Measurements from ENCODE around the gene ASIC4. TPM values are rescaled to one million over a fixed set of nuclear protein-coding genes. Genes with fewer than 3 reads are reported as not detected.

ASIC4 gene
- total RNA-seq, 1 experiment from 2014 or later, result not detected

DNA sequence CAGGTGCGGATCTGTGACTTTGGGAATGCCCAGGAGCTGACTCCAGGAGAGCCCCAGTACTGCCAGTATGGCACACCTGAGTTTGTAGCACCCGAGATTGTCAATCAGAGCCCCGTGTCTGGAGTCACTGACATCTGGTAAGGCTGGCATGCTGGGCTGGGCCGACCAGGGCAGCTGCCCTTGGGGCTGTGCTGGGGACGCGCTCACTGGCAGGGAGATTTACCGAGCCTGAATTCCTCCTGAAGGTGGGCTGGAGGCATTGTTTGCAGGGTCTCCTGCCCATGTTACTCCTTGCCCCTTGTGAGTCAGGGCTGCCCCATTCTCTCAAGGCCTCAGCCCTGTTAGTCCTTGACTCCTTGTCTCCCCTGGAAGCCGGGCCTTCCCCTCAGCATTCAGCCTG, 34.3 kb upstream of the ASIC4 start:
- peaks cover 18% of the 10 kb centered on the region for H3K36me3 Mint-ChIP-seq (ENCODE audit: insufficient read depth, unreplicated experiment)
- no peak overlapping the region for H3K27ac Mint-ChIP-seq (ENCODE audit: low read depth, unreplicated experiment)
- intact Hi-C loops (cut with micrococcal nuclease), result no loop called here
- H3K9me3 Mint-ChIP-seq (ENCODE audit: unreplicated experiment), result no peaks in the 10 kb centered on the region
- ChIA-PET CTCF (interaction anchor here (1.1 kb wide), 1 partner anchor 41 kb away, joined by 4 read pairs; no protein-coding TSS in a partner anchor), POLR2A (interaction anchor here (0.6 to 0.7 kb wide), 2 partner anchors 15 to 256 kb away, joined by 3 to 4 read pairs; no protein-coding TSS in a partner anchor)
- H3K4me3 Mint-ChIP-seq (ENCODE audit: unreplicated experiment), result no peak overlapping the region
- no TSS peak for BruUV-seq (replicated peaks)
- DNase-seq (ENCODE audit: unreplicated experiment), result no peak
- TF ChIP-seq CTCF (IDR thresholded peaks at IDR 0.05; ENCODE audit: unreplicated experiment), result no peak
- H3K27me3 Mint-ChIP-seq (ENCODE audit: insufficient read depth, unreplicated experiment), result no peaks in the 10 kb centered on the region
- no peaks in the 10 kb centered on the region for H3K4me1 Mint-ChIP-seq (ENCODE audit: insufficient read depth, unreplicated experiment)

DNA sequence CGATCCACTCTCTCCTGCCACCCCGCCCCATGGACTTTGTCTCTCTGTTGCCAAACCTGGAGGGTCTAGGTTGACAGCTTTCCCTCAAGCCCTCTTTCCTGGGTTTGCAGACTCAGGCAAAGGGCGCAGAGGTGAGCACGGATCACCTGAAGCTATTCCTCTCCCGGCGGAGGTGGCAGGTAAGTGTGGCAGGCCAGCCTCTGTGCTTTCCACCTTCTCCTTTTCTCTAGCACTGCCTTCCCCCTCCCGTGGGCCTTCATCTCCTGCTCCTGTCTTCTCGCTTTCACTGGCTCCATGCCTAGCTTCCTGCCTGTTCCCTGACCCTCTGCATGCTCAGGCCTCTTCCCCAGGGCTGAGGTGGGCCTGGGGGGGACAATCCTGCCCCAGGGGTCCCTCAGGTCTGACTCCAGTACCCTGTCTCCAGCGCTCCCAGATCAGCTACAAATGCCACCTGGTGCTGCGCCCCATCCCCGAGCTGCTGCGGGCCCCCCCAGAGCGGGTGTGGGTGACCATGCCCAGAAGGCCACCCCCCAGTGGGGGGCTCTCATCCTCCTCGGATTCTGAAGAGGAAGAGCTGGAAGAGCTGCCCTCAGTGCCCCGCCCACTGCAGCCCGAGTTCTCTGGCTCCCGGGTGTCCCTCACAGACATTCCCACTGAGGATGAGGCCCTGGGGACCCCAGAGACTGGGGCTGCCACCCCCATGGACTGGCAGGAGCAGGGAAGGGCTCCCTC, 31.4 kb upstream of the ASIC4 start:
- H3K36me3 Mint-ChIP-seq (ENCODE audit: insufficient read depth, unreplicated experiment), result peaks cover 10% of the 10 kb centered on the region
- H3K27ac Mint-ChIP-seq (ENCODE audit: low read depth, unreplicated experiment), result no peak overlapping the region
- H3K4me3 Mint-ChIP-seq (ENCODE audit: unreplicated experiment), result no peak overlapping the region
- no TSS peak for BruUV-seq (replicated peaks)
- DNase-seq (ENCODE audit: unreplicated experiment), result no peak
- CTCF ChIA-PET, result interaction anchor here (0.6 to 2.0 kb wide), 4 partner anchors 12 to 81 kb away, joined by 3 to 8 read pairs (median 4); a partner anchor contains a TSS
- TF ChIP-seq CTCF (IDR thresholded peaks at IDR 0.05; ENCODE audit: unreplicated experiment), result no peak
- POLR2A ChIA-PET, result interaction anchor here (0.6 to 1.4 kb wide), 2 partner anchors 16 to 201 kb away, joined by 4 read pairs; partner anchors contain the start of gene GMPPA
- H3K9me3 Mint-ChIP-seq (ENCODE audit: unreplicated experiment), result no peaks in the 10 kb centered on the region
- H3K4me1 Mint-ChIP-seq (ENCODE audit: insufficient read depth, unreplicated experiment), result no peaks in the 10 kb centered on the region
- intact Hi-C loops (cut with micrococcal nuclease), result no loop called here
- H3K27me3 Mint-ChIP-seq (ENCODE audit: insufficient read depth, unreplicated experiment), result no peaks in the 10 kb centered on the region

DNA sequence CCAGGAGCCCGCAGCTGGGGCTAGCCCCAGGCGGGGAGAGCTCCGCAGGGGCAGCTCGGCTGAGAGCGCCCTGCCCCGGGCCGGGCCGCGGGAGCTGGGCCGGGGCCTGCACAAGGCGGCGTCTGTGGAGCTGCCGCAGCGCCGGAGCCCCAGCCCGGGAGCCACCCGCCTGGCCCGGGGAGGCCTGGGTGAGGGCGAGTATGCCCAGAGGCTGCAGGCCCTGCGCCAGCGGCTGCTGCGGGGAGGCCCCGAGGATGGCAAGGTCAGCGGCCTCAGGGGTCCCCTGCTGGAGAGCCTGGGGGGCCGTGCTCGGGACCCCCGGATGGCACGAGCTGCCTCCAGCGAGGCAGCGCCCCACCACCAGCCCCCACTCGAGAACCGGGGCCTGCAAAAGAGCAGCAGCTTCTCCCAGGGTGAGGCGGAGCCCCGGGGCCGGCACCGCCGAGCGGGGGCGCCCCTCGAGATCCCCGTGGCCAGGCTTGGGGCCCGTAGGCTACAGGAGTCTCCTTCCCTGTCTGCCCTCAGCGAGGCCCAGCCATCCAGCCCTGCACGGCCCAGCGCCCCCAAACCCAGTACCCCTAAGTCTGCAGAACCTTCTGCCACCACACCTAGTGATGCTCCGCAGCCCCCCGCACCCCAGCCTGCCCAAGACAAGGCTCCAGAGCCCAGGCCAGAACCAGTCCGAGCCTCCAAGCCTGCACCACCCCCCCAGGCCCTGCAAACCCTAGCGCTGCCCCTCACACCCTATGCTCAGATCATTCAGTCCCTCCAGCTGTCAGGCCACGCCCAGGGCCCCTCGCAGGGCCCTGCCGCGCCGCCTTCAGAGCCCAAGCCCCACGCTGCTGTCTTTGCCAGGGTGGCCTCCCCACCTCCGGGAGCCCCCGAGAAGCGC, 30.6 kb upstream of the ASIC4 start:
- Mint-ChIP-seq H3K27me3 (ENCODE audit: insufficient read depth, unreplicated experiment) (no peaks in the 10 kb centered on the region), H3K9me3 (ENCODE audit: unreplicated experiment) (no peaks in the 10 kb centered on the region), H3K4me3 (ENCODE audit: unreplicated experiment) (no peak overlapping the region), H3K4me1 (ENCODE audit: insufficient read depth, unreplicated experiment) (no peaks in the 10 kb centered on the region), H3K27ac (ENCODE audit: low read depth, unreplicated experiment) (no peak overlapping the region), H3K36me3 (ENCODE audit: insufficient read depth, unreplicated experiment) (peaks cover 6% of the 10 kb centered on the region)
- BruUV-seq (replicated peaks), result no TSS peak
- DNase-seq (ENCODE audit: unreplicated experiment), result no peak
- TF ChIP-seq CTCF (IDR thresholded peaks at IDR 0.05; ENCODE audit: unreplicated experiment), result no peak
- POLR2A ChIA-PET, result interaction anchor here (0.6 kb wide), 1 partner anchor 201 kb away, joined by 4 read pairs; no protein-coding TSS in a partner anchor
- intact Hi-C loops (cut with micrococcal nuclease), result no loop called here
- CTCF ChIA-PET, result interaction anchor here (0.6 kb wide), 2 partner anchors 11 to 26 kb away, joined by 4 read pairs; no protein-coding TSS in a partner anchor
